CD14-positive monocyte (primary cell): ENCODE results near the gene USP31. TPM values are rescaled to one million over a fixed set of nuclear protein-coding genes. Genes with fewer than 3 reads are reported as not detected.

Experiments
- DNase-seq, 3 donors: peaks; one replicate each; pipeline ENCODE4 v3.0.0-alpha.2; 2011 to 2022
- H2AFZ ChIP-seq: 2 replicates; pipeline ENCODE4 v1.6.0; 2012; ENCODE audit warnings: mild to moderate bottlenecking, low read depth, low read length, inconsistent platforms; ENCODE audit not compliant: insufficient read depth, poor library complexity, severe bottlenecking
- H3K27ac ChIP-seq, 2 donors: 1 replicate in 1 of 2; 2 replicates in 1 of 2; pipeline ENCODE4 v1.5.1; 2012 to 2013; ENCODE audit warnings: low read length in 2 of 2, control low read depth in 1 of 2, inconsistent platforms in 1 of 2, low read depth in 1 of 2, mild to moderate bottlenecking in 1 of 2
- H3K27me3 ChIP-seq, 2 donors: one replicate each; pipeline versions ENCODE4 v1.6.0 to v1.6.1; 2011 to 2013; ENCODE audit warnings: low read length in 2 of 2; ENCODE audit not compliant: control insufficient read depth in 2 of 2, insufficient read depth in 2 of 2
- H3K36me3 ChIP-seq, 2 donors: replicated peaks in 1 of 2; 1 replicate in 1 of 2; 2 replicates in 1 of 2; pipeline versions ENCODE4 v1.5.1 to v1.6.1; 2012 to 2013; ENCODE audit warnings: low read length in 2 of 2, control low read depth in 1 of 2, inconsistent platforms in 1 of 2, mild to moderate bottlenecking in 1 of 2; ENCODE audit not compliant: insufficient read depth in 2 of 2, control insufficient read depth in 1 of 2
- H3K4me1 ChIP-seq, 2 donors: 1 replicate in 1 of 2; 2 replicates in 1 of 2; pipeline versions ENCODE4 v1.5.1 to v1.6.1; 2012 to 2013; ENCODE audit warnings: low read length in 2 of 2, control low read depth in 1 of 2, inconsistent platforms in 1 of 2, mild to moderate bottlenecking in 1 of 2, moderate library complexity in 1 of 2; ENCODE audit not compliant: insufficient read depth in 2 of 2, control insufficient read depth in 1 of 2
- H3K4me2 ChIP-seq: replicated peaks from 2 replicates; pipeline ENCODE3; 2012; ENCODE audit warnings: low read length, moderate library complexity, mild to moderate bottlenecking; ENCODE audit not compliant: poor library complexity, severe bottlenecking; ENCODE audit errors: extremely low read depth
- H3K4me3 ChIP-seq, 3 experiments: fragments of 200-600 bp in 1 of 3; sonication (generic) in 1 of 3; replicated peaks in 1 of 3; 1 replicate in 2 of 3; 2 replicates in 1 of 3; pipeline ENCODE4 v1.5.1; 2011 to 2013; ENCODE audit warnings: low read length in 3 of 3, mild to moderate bottlenecking in 3 of 3, control low read depth in 2 of 3, low read depth in 2 of 3, inconsistent platforms in 1 of 3, moderate library complexity in 1 of 3
- H3K79me2 ChIP-seq: 2 replicates; pipeline ENCODE4 v1.6.0; 2012; ENCODE audit warnings: mild to moderate bottlenecking, control low read depth, inconsistent platforms, low read length, moderate library complexity; ENCODE audit not compliant: insufficient read depth
- H3K9ac ChIP-seq: 2 replicates; pipeline ENCODE4 v1.6.0; 2017; ENCODE audit warnings: low read length, mild to moderate bottlenecking; ENCODE audit not compliant: insufficient read depth, poor library complexity, severe bottlenecking
- H3K9me3 ChIP-seq, 2 donors: replicated peaks in 1 of 2; 1 replicate in 1 of 2; 2 replicates in 1 of 2; pipeline versions ENCODE4 v1.5.1 to v1.6.1; 2012 to 2013; ENCODE audit warnings: low read length in 2 of 2, control low read depth in 1 of 2; ENCODE audit not compliant: control insufficient read depth in 1 of 2, insufficient read depth in 1 of 2
- H4K20me1 ChIP-seq: 2 replicates; pipeline ENCODE4 v1.6.0; 2012; ENCODE audit warnings: mild to moderate bottlenecking, low read length, control low read depth, moderate library complexity; ENCODE audit not compliant: insufficient read depth
- H3K27ac Mint-ChIP-seq, 7 donors: one replicate each; pipeline ENCODE4 v1.8.0; 2020; ENCODE audit warnings: mild to moderate bottlenecking in 7 of 7, mixed read lengths in 7 of 7, moderate library complexity in 6 of 7, inconsistent platforms in 2 of 7
- H3K27me3 Mint-ChIP-seq, 3 donors: one replicate each; pipeline ENCODE4 v1.8.0; 2021 to 2022; ENCODE audit warnings: low read depth in 3 of 3, mild to moderate bottlenecking in 3 of 3, mixed read lengths in 3 of 3, moderate library complexity in 3 of 3, inconsistent platforms in 1 of 3
- H3K36me3 Mint-ChIP-seq, 2 donors: one replicate each; pipeline ENCODE4 v1.8.0; 2020; ENCODE audit warnings: mixed read lengths in 2 of 2, inconsistent platforms in 1 of 2, mild to moderate bottlenecking in 1 of 2
- H3K4me1 Mint-ChIP-seq: one replicate; pipeline ENCODE4 v1.8.0; 2020; ENCODE audit warnings: mild to moderate bottlenecking, mixed read lengths
- H3K4me3 Mint-ChIP-seq, 2 donors: one replicate each; pipeline ENCODE4 v1.8.0; 2020; ENCODE audit warnings: mild to moderate bottlenecking in 2 of 2, mixed read lengths in 2 of 2, moderate library complexity in 1 of 2
- H3K9me3 Mint-ChIP-seq, 7 donors: one replicate each; pipeline ENCODE4 v1.8.0; 2020 to 2022; ENCODE audit warnings: mixed read lengths in 7 of 7, mild to moderate bottlenecking in 6 of 7, moderate library complexity in 6 of 7, inconsistent platforms in 2 of 7
- whole genome bisulfite sequencing: methylation state at CpG from one replicate; pipeline ENCODE4 v1.1.5; 2013; ENCODE audit warnings: missing lambda C conversion rate; ENCODE audit not compliant: insufficient coverage; 5-methylcytosine and 5-hydroxymethylcytosine counted together
- intact Hi-C, 2 donors: fragments of 100-400 bp; cut with micrococcal nuclease; formaldehyde crosslinking; loops; one replicate each; pipeline versions ENCODE4 v1.15.0 to v1.15.1; 2023
- polyA plus RNA-seq, 3 donors: library from polyadenylated mRNA; depleted of rRNA in 1 of 3; unstranded in 2 of 3; stranded (reverse) in 1 of 3; fragments of 300-500 nt in 2 of 3; fragments of >200 nt in 1 of 3; fragmentation: Illumina TruSeq in 2 of 3; gene quantifications; 1 replicate in 2 of 3; 2 replicates in 1 of 3; pipeline ENCODE4 v1.2.3, GENCODE V29; 2012 to 2021
- TF ChIP-seq, protein P1 (sequence below): fragments of 200-600 bp; IDR thresholded peaks from one replicate; pipeline ENCODE4 v1.8.0; 2022; ENCODE audit warnings: antibody characterized with exemption, mild to moderate bottlenecking

Gene USP31
- polyA plus RNA-seq, 3 donors, result 0.15 to 4.1 (median 0.36) TPM

DNA sequence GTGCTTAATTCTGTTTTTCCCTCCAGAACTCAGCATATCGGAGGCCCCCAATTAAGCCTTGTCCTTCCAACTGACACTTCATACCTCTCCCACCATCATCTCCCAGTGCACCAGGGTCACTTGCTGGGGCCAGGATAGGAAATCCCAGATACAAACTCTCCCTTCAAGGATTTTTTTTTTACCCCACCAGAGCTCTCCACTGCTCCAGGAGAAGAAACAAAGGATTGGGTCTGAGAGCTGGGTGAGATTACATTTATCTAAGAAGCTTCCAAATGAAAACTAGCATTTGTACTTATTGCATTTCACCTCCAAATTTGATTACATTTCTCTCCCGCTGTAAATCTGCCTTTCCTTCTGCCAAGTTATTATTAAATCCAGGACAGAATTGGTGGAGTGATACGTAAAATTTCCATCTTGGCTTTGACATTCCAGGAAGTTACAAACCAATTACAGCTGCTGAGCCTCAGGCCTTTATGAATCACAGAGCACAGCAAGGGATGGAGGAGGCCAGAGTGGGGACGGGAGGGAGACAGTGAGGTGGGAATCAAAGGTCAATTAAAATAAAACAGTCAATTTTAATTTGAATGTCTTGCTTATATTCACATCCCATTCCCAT is 123.5 kb downstream of the USP31 start:
- TF ChIP-seq, protein P1, sequence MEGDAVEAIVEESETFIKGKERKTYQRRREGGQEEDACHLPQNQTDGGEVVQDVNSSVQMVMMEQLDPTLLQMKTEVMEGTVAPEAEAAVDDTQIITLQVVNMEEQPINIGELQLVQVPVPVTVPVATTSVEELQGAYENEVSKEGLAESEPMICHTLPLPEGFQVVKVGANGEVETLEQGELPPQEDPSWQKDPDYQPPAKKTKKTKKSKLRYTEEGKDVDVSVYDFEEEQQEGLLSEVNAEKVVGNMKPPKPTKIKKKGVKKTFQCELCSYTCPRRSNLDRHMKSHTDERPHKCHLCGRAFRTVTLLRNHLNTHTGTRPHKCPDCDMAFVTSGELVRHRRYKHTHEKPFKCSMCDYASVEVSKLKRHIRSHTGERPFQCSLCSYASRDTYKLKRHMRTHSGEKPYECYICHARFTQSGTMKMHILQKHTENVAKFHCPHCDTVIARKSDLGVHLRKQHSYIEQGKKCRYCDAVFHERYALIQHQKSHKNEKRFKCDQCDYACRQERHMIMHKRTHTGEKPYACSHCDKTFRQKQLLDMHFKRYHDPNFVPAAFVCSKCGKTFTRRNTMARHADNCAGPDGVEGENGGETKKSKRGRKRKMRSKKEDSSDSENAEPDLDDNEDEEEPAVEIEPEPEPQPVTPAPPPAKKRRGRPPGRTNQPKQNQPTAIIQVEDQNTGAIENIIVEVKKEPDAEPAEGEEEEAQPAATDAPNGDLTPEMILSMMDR, result no peak
- H3K9me3 ChIP-seq, result no peaks in the 10 kb centered on the region
- peak overlapping the region in 1 of 2 donors; percentile 18 for H3K4me3 Mint-ChIP-seq
- no peak overlapping the region for H3K4me2 ChIP-seq
- DNase-seq, result no peak
- H3K27ac ChIP-seq, result no peak overlapping the region
- peaks cover 0 to 3% (median under 1%) of the 10 kb centered on the region in 7 donors for H3K9me3 Mint-ChIP-seq
- H4K20me1 ChIP-seq, result no peaks in the 10 kb centered on the region
- no peaks in the 10 kb centered on the region for H3K36me3 Mint-ChIP-seq
- H3K79me2 ChIP-seq, result no peaks in the 10 kb centered on the region
- no peaks in the 10 kb centered on the region for H3K4me1 Mint-ChIP-seq
- intact Hi-C loops, result no loop called here
- peaks cover 0 to 6% (median 2%) of the 10 kb centered on the region in 3 donors for H3K27me3 Mint-ChIP-seq
- no peak overlapping the region for H2AFZ ChIP-seq
- H3K4me1 ChIP-seq, result no peaks in the 10 kb centered on the region
- WGBS, result 100% methylated on average over 1 of the region's 4 CpGs
- no peak overlapping the region for H3K4me3 ChIP-seq
- no peak overlapping the region for H3K9ac ChIP-seq
- H3K27ac Mint-ChIP-seq, result no peak overlapping the region
- H3K36me3 ChIP-seq, result no peaks in the 10 kb centered on the region
- H3K27me3 ChIP-seq, result no peaks in the 10 kb centered on the region

GRCh38 chr16:23024044-23024443 is 125.2 kb downstream of the USP31 start:
- Histone ChIP-seq H3K4me2 (no peak overlapping the region), H3K9me3 (no peaks in the 10 kb centered on the region), H2AFZ (no peak overlapping the region), H3K27me3 (no peaks in the 10 kb centered on the region), H3K9ac (no peak overlapping the region), H3K4me3 (no peak overlapping the region), H3K27ac (no peak overlapping the region), H3K36me3 (no peaks in the 10 kb centered on the region), H3K4me1 (no peaks in the 10 kb centered on the region), H3K79me2 (no peaks in the 10 kb centered on the region), H4K20me1 (no peaks in the 10 kb centered on the region)
- Mint-ChIP-seq H3K27me3 (peaks cover 0 to 6% (median 1%) of the 10 kb centered on the region in 3 donors), H3K36me3 (no peaks in the 10 kb centered on the region), H3K27ac (no peak overlapping the region), H3K4me3 (no peak overlapping the region), H3K9me3 (peaks cover 0 to 5% (median 4%) of the 10 kb centered on the region in 7 donors), H3K4me1 (no peaks in the 10 kb centered on the region)
- intact Hi-C loops, result no loop called here
- no peak for DNase-seq
- 90% methylated on average over 2 of the region's 4 CpGs for WGBS
- TF ChIP-seq, protein P1, result no peak
